HG03442 (cell line): ENCODE results near the gene GBP6.
"Not testable (repeated sequence)": the region's sequence is repeated elsewhere in the genome, so short reads cannot be mapped to it uniquely, and the experiment has no call there.

Experiments used
- ATAC-seq: cut with Tn5 transposase; IDR thresholded peaks from one replicate; pipeline ENCODE4 v1.9.1; 2021; ENCODE audit warnings: mild to moderate bottlenecking, moderate library complexity; ENCODE audit not compliant: unreplicated experiment

Gene GBP6

DNA sequence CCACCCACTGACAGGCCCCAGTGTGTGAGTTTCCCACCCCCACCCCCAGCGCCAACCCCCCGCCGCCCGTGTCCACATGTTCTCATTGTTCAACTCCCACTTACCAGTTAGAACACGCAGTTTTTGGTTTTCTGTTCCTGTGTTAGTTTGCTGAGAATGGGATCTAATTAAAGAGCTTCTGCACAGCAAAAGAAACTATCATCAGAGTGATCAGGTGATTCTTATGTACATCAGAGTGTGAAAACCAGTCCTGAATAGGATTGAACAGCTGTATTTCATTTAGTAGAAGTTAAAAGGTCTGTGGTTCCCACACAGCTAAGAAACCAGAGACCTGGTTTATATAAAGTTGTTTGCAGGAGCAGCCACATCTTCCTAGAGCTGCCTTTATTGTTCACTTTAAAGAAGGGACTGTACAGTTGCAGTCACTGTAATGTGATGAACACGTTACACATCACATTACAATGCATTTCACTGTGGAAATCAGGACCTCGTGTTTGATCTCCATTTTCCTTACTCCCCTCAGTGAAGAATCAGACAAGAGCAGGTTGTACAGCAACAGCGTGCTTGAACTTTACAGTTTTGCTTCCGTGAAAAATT is 1.2 kb downstream of the GBP6 start:
- no peak for ATAC-seq

DNA sequence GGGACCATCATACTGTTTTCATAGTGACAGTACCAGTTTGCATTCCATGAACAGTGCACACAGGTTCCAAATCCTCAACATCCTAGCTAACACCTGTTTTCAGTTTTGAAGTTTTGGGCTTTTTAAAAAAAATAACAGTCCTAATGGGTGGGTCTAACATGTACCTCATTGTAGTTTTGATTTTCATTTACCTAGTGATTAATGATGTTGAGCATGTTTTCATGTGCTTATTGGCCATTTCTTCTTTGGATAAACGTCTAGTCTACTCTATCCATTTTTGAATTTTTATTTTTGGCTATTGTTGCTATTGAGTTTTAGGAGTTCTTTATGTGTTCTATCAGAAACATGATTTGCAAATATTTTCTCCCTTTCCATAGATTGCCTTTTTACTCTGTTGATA is 3.4 kb downstream of the GBP6 start:
- no peak for ATAC-seq

DNA sequence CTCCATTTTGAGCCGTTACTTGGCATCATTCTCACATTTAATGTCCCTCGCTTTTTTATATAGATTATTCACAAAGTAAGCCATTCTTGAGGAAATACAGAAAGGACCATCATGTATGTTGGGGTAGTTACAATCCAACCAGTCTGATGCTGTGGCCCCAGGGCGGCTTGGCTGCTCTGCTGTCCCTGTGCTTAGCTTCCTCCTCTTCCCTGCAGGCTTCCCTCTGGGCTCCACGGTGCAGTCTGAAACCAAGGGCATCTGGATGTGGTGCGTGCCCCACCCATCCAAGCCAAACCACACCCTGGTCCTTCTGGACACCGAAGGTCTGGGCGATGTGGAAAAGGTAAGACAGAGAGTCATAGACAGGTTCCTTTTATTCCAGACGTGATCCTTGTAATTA is 5.5 kb downstream of the GBP6 start:
- ATAC-seq = no peak

DNA sequence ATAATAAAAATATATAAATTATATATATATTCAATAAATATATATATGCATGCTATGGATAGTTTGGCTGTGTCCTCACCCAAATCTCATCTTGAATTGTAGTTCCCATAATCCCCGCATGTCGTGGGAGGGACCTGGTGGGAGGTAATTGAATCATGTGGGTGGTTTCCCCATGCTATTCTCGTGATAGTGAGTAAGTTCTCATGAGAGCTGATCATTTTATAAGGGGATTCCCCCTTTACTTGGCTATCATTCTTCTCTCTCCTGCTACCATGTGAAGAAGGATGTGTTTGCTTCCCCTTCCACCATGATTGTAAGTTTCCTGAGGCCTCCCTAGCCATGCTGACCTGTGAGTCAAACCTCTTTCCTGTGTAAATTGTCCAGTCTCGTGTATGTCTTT is 10.0 kb downstream of the GBP6 start:
- not testable (repeated sequence) for ATAC-seq

DNA sequence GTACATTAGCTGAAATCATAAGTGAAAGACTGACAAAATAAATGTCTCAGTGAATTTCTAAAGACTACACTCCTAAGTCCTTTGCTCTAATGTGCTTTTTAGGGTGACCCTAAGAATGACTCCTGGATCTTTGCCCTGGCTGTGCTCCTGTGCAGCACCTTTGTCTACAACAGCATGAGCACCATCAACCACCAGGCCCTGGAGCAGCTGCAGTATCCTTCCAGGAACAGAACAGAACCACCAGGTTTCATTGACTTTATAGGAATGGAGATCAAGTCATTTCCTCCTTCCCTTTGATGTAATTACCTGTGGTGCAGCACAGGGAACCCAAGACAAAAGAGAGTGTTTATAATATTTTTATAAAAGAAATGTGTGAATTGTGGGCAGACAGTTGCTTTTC is 14.1 kb downstream of the GBP6 start:
- ATAC-seq = no peak

DNA sequence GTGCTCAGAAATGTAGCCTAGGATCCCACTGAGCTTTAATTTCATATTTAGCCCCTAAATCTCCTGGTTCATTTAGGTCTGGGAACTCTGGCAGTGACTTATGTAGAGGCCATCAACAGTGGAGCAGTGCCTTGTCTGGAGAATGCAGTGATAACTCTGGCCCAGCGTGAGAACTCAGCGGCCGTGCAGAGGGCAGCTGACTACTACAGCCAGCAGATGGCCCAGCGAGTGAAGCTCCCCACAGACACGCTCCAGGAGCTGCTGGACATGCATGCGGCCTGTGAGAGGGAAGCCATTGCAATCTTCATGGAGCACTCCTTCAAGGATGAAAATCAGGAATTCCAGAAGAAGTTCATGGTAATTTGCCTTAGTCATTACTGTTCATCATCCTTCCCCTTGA is 17.8 kb downstream of the GBP6 start:
- ATAC-seq = no peak

DNA sequence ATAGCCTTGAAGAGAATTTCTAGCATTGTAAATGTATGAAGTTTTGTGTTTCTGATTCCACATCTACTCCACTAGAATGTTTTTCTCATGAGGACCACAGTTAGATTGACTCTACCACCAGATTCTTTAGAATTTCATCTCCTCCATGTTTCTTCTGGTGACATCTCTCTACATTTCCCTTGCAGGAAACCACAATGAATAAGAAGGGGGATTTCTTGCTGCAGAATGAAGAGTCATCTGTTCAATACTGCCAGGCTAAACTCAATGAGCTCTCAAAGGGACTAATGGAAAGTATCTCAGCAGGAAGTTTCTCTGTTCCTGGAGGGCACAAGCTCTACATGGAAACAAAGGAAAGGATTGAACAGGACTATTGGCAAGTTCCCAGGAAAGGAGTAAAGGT is 18.6 kb downstream of the GBP6 start:
- ATAC-seq = no peak

DNA sequence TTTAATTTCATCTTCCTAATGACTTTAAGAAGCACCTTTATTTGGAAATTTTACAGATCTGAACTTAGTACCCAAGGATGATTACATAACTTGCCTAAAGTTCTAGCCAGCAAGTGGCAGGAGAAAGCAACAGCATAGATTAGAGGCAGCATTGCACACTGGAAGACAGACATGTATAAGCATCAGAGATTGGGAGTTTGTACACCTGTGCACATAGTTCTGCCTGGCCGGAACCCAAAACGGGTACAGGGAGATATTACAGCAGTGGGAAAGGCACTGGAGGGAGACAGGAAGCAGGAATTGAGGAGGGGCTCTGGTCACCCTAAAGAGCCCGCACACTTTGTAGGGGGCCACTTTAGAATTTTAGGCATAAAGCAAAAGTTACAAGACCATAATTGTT is 19.3 kb downstream of the GBP6 start:
- ATAC-seq = no peak

DNA sequence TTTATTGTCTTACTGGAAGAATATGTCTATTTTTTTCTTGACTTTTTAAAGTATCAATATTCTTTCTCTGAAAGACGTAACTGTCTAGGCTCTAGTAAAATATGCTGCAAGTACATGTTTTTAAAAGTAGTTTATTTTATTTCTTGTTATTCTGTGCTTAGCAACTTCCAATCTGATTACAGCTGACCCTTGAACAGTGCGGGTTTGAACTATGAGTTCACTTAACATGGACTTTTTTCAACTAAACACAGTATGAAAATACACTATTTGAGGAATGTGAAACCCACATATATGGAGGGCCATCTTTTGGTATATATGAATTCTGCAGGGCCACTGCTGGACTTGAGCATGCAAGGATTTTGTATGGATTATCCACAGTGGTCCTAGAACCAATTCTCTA is 26.8 kb downstream of the GBP6 start:
- no peak for ATAC-seq

DNA sequence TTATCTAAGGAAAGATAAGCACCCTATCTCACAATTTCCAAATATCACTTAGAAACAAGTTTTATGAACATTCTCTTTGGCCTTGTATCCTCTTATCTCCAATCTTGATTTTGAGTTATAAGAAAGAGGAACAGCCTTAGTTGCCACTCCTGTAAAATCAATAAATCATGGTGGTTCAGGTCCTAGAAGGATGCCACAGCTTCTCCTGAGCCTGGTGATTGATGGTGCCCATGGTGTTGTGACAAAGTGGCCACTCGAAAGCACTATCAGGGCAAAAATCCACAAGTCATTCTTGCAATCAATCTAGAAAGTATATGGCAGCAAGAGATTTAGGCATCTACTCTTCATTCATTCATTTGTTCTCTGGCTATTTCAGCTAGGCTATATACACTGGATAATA is 27.8 kb downstream of the GBP6 start:
- no peak for ATAC-seq

DNA sequence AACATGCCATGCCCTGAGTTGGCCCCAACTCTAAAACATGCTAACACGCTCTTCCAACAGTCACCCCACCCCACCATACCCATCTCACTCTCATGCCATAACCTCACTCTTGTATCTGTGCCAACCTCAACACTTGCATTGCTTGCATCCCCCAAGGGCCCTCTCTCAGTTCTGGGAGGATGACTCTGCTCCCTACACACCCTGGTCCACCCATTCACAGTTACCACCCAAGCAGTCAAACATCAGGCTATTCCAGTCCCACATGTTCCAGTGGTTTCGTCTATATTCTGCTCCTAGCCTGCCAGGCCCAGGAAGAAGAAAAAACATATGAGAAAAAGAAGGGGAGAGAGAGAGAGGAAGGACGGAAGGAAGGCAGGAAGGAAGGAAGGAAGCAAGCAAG is 31.0 kb downstream of the GBP6 start:
- no peak for ATAC-seq

DNA sequence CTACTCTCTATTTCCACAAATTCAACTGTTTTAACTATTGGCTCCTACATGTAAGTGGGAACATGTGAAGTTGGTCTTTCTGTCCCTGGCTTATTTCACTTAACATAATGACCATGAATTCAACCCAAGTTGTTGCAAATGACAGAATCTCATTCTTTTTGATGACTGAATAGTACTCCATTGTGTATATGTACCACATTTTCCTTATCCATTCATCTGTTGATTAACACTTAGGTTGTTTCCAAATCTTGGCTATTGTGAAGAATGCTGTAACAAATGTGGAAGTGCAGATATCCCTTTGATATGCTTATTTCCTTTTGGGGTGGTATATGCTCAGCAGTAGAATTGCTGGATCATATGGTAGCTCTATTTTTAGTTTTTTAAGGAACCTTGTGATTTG is 33.0 kb downstream of the GBP6 start:
- ATAC-seq = no peak

DNA sequence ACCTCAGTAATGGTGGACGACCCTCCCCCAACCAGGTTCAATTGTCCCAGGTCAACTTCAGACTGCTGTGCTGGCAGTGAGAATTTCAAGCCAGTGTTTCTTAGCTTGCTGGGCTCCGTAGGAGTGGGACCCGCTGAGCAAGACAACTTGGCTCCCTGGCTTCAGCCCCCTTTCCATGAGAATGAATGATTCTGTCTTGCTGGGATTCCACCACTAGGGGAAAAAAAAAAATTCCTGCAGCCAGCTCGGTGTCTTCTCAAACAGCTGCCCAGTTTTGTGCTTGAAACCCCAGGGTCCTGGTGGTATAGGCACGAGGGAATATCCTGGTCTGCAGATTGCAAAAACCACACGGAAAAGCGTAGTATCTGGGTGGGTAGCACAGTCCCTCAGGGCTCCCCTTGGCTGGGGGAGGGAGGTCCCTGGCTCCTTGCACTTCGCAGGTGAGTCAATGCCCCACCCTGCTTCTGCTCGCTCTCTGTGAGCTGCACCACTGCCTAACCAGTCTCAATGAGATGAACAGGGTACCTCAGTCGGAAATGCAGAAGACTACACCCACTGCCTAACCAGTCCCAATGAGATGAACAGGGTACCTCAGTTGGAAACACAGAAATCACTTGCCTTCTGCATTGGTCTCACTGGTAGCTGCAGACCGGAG is 41.5 kb downstream of the GBP6 start:
- no peak for ATAC-seq

DNA sequence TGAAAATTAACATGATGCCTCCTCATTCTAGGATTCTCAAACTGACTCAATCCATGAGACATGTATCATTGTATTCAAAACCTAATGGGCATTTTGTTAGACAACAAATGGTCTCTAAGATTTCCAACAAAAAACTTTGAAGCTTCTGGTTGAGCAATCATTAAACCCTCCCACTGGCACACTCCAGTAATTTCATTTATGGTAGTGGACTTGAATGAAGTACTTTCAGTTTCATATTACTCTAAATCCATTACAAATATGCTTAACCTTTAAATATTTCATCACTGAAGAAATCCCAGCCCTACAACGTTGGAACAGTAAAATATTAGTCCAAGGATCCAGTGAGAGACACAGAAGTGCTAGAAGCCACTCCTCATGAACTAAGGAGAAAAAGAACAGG is 43.5 kb downstream of the GBP6 start:
- no peak for ATAC-seq

DNA sequence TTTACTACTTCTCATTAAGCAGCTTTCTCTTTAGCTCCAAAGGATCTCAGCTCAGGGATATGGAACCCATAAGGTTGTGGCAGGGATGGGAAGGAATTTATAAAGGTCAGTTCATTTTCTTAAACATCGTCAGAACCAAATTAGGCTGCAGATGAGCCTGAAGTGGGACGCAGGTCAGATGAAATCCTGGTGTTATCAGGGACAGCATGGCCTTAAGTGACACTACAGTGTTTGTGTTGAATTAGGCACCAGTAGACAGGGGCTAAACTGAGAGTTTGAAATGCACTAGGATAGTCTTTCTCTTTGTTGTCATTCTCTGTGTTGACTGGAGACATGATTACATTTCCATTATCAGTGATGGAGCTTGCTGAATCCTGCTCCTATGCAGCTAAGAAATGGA is 43.9 kb downstream of the GBP6 start:
- ATAC-seq = not testable (repeated sequence)

DNA sequence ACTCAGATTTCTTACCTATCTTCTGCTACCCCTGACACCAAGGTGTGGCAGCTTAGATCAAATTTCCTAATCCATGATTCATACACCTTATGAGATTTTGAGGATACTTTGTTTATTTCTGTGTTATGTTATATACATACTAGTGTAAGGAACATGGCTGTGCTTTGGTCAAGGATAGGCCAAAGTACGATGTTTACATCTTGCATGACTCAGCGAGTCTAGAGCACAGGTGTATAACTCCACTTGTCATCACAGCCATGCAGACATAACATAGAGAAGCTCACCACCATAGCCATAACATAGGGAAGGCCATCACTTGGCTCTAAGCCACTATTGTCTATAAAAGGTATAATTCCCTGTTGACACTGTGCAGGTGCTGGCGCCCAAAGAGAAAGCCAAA is 61.2 kb downstream of the GBP6 start:
- ATAC-seq = no peak

DNA sequence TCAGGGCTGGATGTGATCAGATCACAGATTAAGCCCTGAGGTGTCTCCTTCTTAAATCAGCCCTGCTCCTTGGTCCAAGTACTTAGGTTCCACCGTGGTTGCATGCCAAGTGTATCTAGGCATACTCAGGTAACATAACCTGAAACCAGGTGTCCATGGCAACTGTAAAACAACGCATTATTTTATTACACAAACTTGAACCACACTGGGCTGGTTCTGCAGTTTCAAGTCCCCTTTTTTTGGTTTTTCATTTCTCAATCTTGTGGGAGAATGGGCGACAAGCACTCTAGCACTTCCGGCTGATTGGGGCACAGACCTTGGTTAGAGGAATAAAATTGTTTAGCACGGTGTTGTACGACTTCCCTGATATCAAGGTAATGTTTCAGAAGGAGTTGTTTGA is 65.2 kb downstream of the GBP6 start:
- no peak for ATAC-seq

DNA sequence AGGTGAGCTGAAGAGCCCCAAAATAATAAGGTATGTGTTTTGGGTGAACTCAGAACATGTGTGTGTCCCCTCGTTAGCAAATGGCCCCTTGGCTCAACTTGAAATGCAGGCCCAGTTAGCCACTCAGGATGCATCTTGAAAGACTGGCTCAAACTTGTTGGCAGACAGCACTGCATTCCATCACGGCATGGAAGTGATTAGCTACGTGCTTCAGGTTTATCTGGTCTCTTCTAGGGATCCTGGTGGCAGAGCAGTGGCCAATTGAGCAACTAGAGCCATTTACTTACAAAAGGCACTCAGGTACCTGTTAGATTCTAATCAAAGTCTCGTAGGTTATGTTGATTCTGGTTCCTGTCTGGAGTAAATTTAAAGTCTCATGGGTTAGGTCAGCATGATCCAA is 65.8 kb downstream of the GBP6 start:
- ATAC-seq = not testable (repeated sequence)

DNA sequence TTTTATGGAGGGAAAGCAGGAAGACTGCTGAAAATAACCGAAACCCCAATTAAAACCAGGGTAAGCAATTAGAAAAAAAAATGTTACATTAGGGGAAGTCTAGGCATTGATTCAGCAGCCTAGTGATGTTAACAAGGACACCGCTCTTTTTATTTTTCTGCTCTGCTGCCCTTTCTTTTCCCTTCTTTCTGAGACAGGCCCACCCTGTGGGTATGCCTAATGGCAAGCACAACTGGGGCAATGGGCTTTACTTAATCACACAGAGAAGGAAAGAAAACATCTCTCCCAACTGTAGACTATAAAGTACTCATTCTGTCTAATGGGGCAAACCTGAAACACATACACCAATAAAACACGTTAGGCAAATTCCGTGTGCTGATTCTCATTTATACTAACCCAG is 69.6 kb downstream of the GBP6 start:
- no peak for ATAC-seq

DNA sequence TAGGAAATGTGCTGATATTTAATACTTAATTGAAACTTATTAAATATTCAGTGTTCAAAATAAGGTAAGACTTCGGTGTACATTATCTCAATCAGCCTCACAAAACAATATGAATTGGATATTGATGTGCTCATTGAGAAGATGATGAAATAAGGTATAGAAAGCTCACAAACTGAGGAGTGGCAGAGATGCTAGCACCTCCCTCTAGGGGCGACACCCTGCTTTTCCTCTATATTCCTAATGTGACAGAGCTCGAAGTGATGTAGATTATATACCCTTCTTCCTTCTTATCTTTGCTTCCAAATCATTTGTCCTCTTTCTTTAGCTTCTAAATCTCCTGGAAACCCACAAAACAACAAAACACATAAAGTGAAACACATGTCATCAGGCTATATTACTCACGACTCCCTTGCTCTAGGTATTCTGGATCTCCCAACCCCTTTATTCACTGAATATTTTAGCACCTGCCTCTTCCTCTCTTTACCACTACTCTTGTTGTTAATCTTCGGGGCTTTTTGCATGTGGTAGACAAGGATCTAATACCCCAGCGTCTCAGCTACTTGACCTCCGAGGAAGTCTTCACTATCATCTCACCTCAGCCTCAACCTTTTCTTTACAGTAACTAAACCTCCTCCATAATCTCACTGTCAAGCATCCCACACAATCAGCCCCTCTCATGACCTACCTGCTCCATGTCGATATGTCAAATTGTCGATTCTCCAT is 70.4 kb downstream of the GBP6 start:
- ATAC-seq = not testable (repeated sequence)
